GM12892 (cell line): ENCODE measurements around the gene ADARB2.

Experiments
- DNase-seq: peaks from one replicate; pipeline ENCODE4 v3.0.0; 2011; ENCODE audit not compliant: insufficient read length
- FAIRE-seq: peaks from 2 replicates; lab custom pipeline; 2011; peaks lifted over from hg19 to GRCh38; lab: Jason Lieb, UNC
- POLR2A ChIP-seq: IDR thresholded peaks from 2 replicates; pipeline ENCODE4 v1.6.1; 2011; ENCODE audit warnings: low read depth, low read length, control low read depth
- POLR2AphosphoS5 ChIP-seq: IDR thresholded peaks from 2 replicates; pipeline ENCODE4 v1.6.1; 2011; ENCODE audit warnings: low read depth, low read length, control low read depth
- TAF1 ChIP-seq: IDR thresholded peaks from 2 replicates; pipeline ENCODE4 v1.6.1; 2011; ENCODE audit warnings: low read depth, mild to moderate bottlenecking, control low read depth, low read length, borderline replicate concordance

The ADARB2 gene

DNA sequence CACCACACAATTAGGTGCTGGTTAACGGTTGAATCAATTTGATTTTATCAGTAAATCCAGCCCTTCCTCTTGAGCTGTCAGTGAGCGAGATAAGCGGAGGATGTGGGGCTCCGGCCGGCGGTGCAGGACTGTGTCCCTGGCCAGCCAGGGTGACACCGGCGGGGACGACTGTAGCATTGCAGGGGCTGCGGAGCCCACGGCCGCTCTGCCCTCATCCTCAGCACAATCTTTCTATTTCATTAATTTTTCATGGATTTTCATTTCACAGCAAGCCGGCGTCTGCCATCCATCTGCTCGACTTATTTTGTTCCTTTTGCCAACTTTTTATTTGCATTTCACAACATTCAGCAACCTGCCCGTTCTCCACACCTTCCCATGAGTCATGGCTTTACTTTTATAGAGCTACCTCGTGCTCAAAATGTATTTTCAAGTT is 4.7 kb downstream of the ADARB2 start:
- TF ChIP-seq TAF1 = no peak
- no peak for TF ChIP-seq POLR2AphosphoS5
- no peak for TF ChIP-seq POLR2A
- FAIRE-seq (no peak), DNase-seq (no peak)

DNA sequence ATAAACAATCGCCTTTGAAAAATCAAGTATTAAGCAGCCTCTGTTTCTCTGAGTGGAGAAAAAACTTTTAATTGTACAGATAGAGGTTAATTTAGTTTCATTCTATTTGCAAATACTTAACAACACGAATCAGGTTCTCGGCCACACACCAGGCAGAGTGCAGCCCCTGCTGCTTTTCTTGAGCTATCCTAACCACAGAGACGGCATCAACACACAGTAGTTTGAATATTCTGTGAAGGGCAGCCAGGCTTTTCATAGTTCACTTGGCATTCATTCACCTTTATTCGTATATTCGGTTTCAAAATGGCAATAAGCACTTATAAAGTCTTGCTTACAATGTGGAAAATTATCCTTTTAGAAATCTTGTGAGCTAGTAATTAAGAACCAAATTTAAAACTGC is 5.7 kb downstream of the ADARB2 start:
- TF ChIP-seq POLR2AphosphoS5 = no peak
- no peak for TF ChIP-seq POLR2A
- no peak for TF ChIP-seq TAF1
- DNase-seq = no peak
- FAIRE-seq = no peak

DNA sequence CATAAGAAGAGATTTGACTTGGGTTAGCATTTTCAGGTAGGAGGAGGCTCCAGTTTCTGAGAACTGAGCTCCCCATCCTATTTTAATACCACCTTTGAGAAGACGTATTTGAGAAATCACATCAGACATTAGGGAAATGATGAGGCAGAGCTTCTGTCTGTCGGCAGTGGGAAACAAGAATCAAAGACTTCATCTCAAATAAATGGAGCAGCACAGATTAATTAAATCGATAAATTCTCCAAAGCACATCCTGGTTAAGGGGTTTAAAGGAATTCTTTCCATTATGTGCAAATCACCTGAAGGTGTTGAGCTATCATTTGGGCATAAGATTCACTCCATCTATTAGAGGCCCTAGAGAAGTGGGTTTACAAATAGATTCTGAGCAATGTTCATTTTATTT is 7.6 kb downstream of the ADARB2 start:
- FAIRE-seq = no peak
- TF ChIP-seq POLR2A = no peak
- DNase-seq = no peak

DNA sequence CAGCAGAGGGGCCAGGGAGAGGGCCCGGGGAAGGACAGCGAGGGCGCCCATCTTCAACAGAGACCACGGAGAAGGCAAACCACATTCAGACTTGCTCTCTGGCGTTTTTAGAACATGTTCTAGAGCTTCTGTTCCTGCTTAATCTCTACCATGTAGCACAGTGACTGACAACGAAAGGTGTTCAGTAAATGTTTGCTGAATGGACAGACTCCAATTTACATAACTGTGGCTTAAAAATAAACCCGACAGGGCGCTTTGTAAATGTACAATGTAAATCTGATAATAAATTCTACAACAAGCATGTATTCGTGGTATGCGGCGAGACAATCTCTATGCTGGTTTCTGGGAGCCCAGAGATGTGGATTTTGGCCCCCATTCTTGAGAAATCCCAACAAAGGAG is 10.5 kb downstream of the ADARB2 start:
- no peak for FAIRE-seq
- TF ChIP-seq POLR2AphosphoS5 (no peak), TAF1 (no peak), POLR2A (no peak)
- no peak for DNase-seq

DNA sequence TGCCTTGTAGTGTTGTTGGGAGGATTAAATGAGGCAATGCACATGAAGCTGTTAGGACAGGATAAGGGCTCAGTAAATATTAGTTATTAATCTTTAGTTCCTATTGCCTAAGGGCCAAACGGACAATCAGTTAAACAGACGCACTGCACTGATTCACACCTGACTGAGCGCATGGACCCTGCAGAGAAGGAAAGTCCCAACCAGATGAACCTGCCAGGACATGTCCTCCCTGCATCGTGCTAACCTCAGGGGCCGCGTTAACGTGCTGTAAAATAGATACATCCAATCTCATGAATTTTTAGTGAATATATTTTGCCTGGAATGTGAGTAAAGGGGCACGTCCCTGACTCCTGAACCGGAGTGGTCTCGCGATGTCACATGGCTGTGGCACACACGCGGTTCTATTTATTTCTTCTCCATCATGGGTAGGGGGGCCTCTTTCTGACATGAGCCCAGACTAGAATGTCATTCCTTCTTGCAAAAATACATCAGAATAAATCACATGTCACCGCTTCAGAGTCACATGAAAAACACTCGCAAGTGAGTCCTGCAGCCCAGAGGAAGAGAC is 12.3 kb downstream of the ADARB2 start:
- FAIRE-seq (no peak), DNase-seq (no peak)
- no peak for TF ChIP-seq TAF1
- TF ChIP-seq POLR2AphosphoS5 = no peak
- no peak for TF ChIP-seq POLR2A

DNA sequence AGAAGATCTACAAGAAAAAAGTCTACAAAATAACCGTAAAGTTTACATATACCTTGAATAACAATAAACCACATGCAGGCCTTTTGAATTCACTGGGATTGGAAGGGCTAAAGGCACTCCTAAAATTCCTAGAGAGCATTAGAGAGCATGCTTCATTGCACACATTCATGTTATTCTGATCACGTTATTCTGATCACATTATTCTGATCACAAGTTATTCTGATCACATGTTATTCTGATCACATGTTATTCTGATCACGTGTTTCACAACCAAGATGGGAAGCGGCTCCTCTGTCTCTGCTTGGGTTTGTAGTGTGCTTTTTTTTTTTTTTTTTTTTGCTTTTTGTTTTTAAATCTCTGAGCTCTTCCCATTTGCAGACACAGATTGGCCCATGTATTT is 20.5 kb downstream of the ADARB2 start:
- FAIRE-seq = no peak
- no peak for TF ChIP-seq POLR2AphosphoS5
- DNase-seq = no peak

DNA sequence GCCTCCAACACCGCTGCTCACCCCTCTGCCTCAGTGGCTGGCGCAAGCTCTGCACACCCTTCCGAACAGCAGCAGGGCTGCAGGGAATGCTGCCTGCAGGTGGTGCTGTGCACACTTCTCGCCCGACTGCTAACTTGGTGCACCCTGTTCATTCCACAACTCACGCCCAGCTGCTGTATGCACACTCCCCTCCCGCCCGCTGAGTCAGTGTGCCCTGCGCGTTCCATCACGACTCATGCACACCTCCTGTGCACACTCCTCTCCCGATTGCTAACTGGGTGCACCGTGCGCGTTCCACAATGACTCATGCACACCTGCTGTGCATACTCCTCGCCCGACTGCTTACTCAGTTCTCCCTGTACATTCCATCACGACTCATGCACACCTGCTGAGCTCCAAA is 21.5 kb downstream of the ADARB2 start:
- DNase-seq (peak; percentile 36), FAIRE-seq (peak; percentile 94)
- TF ChIP-seq TAF1 (no peak), POLR2AphosphoS5 (peak; percentile 45; the same call in 1 of the 2 replicates)

DNA sequence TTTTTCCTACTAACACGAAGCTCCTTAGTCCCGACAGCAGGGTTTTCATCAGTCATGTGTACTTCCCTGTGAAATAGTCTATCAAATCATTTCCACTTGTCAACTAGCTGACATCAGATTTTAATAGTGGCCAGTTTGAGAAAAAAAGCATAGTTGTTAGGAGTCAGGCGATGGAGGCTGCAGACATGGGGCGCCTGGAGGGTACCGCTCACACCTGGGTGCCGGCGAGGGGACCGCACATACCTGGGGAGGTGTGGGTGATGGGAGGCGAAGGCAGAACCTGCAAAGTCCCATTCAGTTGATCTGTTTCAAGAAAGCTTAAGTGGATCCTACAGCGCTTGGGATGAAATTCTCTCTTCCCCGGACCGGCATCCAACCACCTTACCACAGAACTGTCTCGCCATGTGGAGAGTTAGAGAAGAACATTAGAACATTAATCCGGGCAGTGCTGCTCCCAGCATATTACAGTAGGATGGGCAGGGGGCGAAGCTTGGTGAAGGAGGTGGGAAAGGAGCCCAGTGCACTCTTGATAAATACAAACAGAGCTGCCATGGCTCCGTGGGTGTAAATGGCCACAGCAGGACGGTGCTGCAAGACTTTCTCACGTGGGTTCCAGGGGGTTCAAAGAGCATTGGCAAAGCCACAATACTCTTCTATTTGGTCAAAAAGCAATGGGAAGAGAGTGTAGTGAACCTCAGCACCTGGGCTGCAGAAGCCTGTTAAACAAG is 24.2 kb downstream of the ADARB2 start:
- no peak for TF ChIP-seq POLR2A
- TF ChIP-seq TAF1 = no peak
- TF ChIP-seq POLR2AphosphoS5 = no peak
- DNase-seq = no peak
- FAIRE-seq = no peak

DNA sequence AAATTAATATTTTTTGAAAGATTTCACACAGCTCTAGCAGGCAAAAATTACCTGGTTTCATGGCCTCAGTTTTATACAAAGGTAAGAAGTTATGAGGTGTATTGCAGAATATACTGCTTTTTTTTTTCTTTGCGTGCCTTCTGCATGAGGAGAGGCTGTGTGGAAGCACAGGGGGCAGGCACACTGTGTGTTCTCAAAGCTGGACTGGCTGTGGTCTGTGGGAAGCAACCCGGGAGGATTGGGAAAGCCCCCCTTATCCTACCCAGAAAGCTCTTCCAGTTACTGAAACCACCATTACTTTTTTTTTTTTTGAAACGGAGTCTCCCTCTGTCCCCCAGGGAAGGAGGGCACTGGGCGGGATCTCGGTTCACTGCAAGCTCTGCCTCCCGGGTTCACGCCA is 25.0 kb downstream of the ADARB2 start:
- FAIRE-seq (no peak), DNase-seq (no peak)
- no peak for TF ChIP-seq POLR2AphosphoS5
- TF ChIP-seq TAF1 = no peak
- TF ChIP-seq POLR2A = no peak

DNA sequence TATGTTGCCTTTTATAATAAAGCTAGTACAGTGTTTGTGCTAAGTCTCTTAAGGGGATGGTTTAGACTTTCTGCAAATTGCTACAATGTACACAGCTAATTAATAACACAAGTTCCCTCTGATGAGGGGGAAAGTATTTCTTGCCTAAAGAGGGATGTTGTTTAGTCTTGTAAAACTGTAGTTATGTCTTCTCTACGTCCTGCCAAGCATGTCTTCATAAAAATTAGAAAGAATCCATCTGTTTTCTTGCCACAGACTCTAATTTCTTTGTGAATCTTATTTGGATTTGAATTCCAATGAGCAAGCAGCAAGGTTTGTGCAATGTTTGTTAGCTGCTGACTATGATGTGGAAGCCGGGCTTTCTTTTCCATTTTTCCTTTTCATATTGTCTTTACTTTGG is 28.2 kb downstream of the ADARB2 start:
- TF ChIP-seq POLR2AphosphoS5 = no peak
- no peak for TF ChIP-seq TAF1
- no peak for TF ChIP-seq POLR2A
- FAIRE-seq (peak; percentile 38), DNase-seq (no peak)

DNA sequence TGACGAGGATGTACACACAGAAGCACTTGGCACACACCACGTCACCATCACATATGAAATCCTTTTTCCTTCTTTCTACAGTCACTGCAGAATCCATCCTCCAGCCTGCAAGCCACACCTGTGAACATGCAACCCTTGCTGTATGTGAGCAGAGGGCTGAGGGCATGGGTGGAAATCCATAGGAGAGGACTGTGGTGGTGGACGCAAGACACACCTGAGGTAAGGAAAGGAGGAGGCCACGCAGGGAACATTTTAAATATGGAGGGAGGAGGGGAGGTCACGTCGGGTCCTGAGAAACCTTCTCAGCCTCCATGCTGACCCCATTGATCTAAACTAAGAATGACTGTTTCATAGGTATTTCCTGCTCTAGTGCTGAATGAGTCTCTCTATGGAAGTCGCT is 28.6 kb downstream of the ADARB2 start:
- TF ChIP-seq TAF1 (no peak), POLR2AphosphoS5 (no peak), POLR2A (no peak)
- FAIRE-seq = no peak
- DNase-seq = no peak

DNA sequence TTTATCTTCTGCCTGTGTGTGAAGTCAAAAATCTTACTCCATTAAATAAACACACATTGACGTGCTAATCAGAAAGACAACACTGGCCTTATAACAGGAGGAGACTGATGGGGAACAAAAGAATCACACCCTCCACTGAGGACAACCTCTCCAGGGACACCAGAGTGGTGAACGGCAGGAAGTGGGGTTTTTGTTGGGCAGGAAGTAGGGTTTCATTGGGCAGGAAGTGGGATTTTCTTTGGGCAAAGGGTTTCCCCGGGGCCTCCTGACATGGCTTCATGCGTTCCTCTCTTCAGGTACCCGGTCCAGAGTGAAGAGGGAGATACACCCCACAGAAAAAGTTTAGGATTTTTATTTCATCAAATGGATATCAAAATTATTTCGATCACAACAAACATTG is 30.6 kb downstream of the ADARB2 start:
- FAIRE-seq = no peak
- TF ChIP-seq TAF1 = no peak
- TF ChIP-seq POLR2A = no peak
- TF ChIP-seq POLR2AphosphoS5 = no peak
- DNase-seq = no peak

DNA sequence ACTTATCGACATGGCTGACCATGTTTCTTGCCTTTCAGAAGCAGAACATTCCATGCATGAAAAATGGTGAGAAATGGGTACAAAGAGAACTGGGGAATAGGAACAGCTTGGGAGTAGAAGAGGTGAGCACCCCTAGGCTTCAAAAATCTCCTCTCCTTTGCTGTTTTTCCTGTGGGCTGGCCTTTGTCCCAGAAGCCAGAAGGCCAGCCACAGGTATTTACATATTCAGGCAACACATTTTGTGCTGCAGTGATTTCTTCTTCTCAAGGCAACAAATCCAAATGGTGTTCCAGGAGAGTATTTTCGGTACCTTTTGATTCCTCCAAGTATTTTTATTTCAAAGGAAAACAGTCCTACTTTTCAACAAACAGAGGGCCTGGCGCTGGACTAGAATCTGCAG is 31.1 kb downstream of the ADARB2 start:
- TF ChIP-seq POLR2A = no peak
- no peak for TF ChIP-seq POLR2AphosphoS5
- TF ChIP-seq TAF1 = no peak
- FAIRE-seq (no peak), DNase-seq (no peak)
